BJ (cell line): ENCODE measurements around the gene S100A7A. TPM values are rescaled to one million over a fixed set of nuclear protein-coding genes. Genes with fewer than 3 reads are reported as not detected.
A peak's percentile ranks its signal among the peaks of the same experiment; 100 is the strongest.

Source experiments
- CTCF ChIA-PET: fragments of 350-600 bp; formaldehyde crosslinking; extraction: SDS; loops from one replicate; lab custom pipeline; 2021; ENCODE audit warnings: antibody characterized with exemption, inconsistent platforms; lab: Yijun Ruan, JAX
- POLR2A ChIA-PET: fragments of 300-600 bp; sonication (Branson Sonifier 250); formaldehyde crosslinking; extraction: SDS; loops from one replicate; lab custom pipeline; 2021; ENCODE audit warnings: antibody characterized with exemption; lab: Charles Lee
- DNase-seq: peaks from one replicate; pipeline ENCODE4 v3.0.0-alpha.2; 2011; ENCODE audit warnings: low read depth
- H3K27me3 ChIP-seq: 2 replicates; pipeline ENCODE4 v1.6.0; 2011; ENCODE audit warnings: low read length; ENCODE audit not compliant: control insufficient read depth, insufficient read depth
- H3K36me3 ChIP-seq: 2 replicates; pipeline ENCODE4 v1.5.1; 2011; ENCODE audit warnings: low read length; ENCODE audit not compliant: control insufficient read depth, insufficient read depth
- H3K4me3 ChIP-seq: 2 replicates; pipeline ENCODE4 v1.5.1; 2011; ENCODE audit warnings: low read depth, mild to moderate bottlenecking, control low read depth, low read length
- polyA plus RNA-seq: library from polyadenylated mRNA; depleted of rRNA; stranded (reverse); fragments of >200 nt; gene quantifications from 2 replicates; pipeline ENCODE4 v1.2.3, GENCODE V29; 2011
- TF ChIP-seq, protein P1 (sequence below): IDR thresholded peaks from 2 replicates; pipeline ENCODE4 v1.5.1; 2011; ENCODE audit warnings: low read depth, mild to moderate bottlenecking, control low read depth, inconsistent platforms, low read length, moderate library complexity; ENCODE audit not compliant: insufficient read depth

The S100A7A gene
- polyA plus RNA-seq, 1 experiment: not detected

- Histone ChIP-seq H3K4me3 (no peak overlapping the region), H3K27me3 (peaks cover 8% of the 10 kb centered on the region), H3K36me3 (no peaks in the 10 kb centered on the region)
- POLR2A ChIA-PET: no interaction called here
- DNase-seq: no peak
- TF ChIP-seq, protein P1, sequence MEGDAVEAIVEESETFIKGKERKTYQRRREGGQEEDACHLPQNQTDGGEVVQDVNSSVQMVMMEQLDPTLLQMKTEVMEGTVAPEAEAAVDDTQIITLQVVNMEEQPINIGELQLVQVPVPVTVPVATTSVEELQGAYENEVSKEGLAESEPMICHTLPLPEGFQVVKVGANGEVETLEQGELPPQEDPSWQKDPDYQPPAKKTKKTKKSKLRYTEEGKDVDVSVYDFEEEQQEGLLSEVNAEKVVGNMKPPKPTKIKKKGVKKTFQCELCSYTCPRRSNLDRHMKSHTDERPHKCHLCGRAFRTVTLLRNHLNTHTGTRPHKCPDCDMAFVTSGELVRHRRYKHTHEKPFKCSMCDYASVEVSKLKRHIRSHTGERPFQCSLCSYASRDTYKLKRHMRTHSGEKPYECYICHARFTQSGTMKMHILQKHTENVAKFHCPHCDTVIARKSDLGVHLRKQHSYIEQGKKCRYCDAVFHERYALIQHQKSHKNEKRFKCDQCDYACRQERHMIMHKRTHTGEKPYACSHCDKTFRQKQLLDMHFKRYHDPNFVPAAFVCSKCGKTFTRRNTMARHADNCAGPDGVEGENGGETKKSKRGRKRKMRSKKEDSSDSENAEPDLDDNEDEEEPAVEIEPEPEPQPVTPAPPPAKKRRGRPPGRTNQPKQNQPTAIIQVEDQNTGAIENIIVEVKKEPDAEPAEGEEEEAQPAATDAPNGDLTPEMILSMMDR: no peak
- CTCF ChIA-PET: interaction anchor here (3.2 kb wide), 1 partner anchor 20 kb away, joined by 14 read pairs; no protein-coding TSS in a partner anchor
These were observed 43.7 kb upstream of the S100A7A start for GRCh38 chr1:153372571-153372970.

DNA sequence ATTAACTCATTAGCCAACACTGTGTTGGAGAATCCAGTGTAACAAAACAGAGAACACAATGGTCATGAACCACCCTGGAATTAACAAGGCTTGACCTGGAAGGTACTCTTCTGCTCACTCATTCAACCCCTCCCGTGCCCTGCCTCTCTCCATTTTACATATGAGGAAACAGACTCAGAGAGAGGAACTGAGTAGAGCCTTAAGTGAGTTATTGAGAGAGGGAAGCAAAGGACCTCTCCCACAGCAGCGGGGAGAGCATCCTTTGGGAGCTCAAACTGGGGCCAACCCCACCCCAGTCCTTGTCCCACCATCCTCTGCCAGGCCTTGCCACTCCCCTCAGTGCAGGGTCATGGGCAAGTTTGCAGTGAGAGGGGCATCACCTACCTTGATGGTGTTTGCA is 42.2 kb upstream of the S100A7A start:
- ChIA-PET CTCF (interaction anchor here (3.2 kb wide), 1 partner anchor 21 kb away, joined by 14 read pairs; no protein-coding TSS in a partner anchor), POLR2A (no interaction called here)
- DNase-seq: no peak
- TF ChIP-seq, protein P1: no peak
- no peaks in the 10 kb centered on the region for H3K36me3 ChIP-seq
- peaks cover 8% of the 10 kb centered on the region for H3K27me3 ChIP-seq
- H3K4me3 ChIP-seq: no peak overlapping the region

GRCh38 chr1:153375511-153375910 is 40.8 kb upstream of the S100A7A start, which contains the start of gene S100A12:
Gene S100A12, minus strand, starts transcription at chr1:153375621. Its CDS starts 1,029 bp downstream, at chr1:153374592.
- CTCF ChIA-PET: interaction anchor here (2.0 kb wide), 1 partner anchor 120 kb away, joined by 14 read pairs; no protein-coding TSS in a partner anchor

GRCh38 chr1:153379591-153379990 is 36.7 kb upstream of the S100A7A start:
- TF ChIP-seq, protein P1: no peak
- ChIA-PET CTCF (no interaction called here), POLR2A (no interaction called here)
- Histone ChIP-seq H3K4me3 (no peak overlapping the region), H3K36me3 (no peaks in the 10 kb centered on the region), H3K27me3 (no peaks in the 10 kb centered on the region)
- DNase-seq: no peak

More at GRCh38 chr1:153375511-153375910, 40.8 kb upstream of the S100A7A start, which contains the start of gene S100A12:
- POLR2A ChIA-PET: no interaction called here
- H3K36me3 ChIP-seq: no peaks in the 10 kb centered on the region
- peaks cover 6% of the 10 kb centered on the region for H3K27me3 ChIP-seq
- no peak within 1 kb of the TSS for H3K4me3 ChIP-seq
- TF ChIP-seq, protein P1: no peak
- DNase-seq: peak; percentile 22

DNA sequence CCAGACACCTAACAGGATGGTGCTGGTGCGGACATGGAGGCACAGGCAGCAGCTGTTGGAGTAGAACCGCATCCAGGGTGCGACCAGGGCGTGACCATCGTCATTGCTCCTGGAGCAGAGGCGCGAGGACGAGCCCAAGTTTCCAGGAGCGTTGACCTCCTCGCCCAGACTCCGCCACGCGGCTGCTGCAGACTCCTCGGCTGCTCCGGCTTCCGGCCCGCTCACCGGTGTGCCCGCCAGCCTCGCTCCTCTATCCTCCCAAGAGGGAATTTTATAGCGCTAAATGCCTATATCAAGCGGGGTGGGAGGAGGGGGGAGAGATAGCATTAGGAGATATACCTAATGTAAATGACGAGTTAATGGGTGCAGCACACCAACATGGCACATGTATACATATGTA is 35.6 kb upstream of the S100A7A start:
- Histone ChIP-seq H3K4me3 (no peak overlapping the region), H3K36me3 (no peaks in the 10 kb centered on the region), H3K27me3 (no peaks in the 10 kb centered on the region)
- ChIA-PET CTCF (no interaction called here), POLR2A (no interaction called here)
- no peak for DNase-seq
- TF ChIP-seq, protein P1: no peak
